Spleen (tissue), 7 donors: Measurements from ENCODE around the gene CCDC107.

Source experiments
- CTCF ChIP-seq, 11 experiments: fragments of 200-600 bp in 7 of 11; fragments of 450-650 bp in 4 of 11; sonication (generic) in 4 of 11; IDR thresholded peaks in 8 of 11; conservative IDR thresholded peaks in 3 of 11; 1 replicate in 7 of 11; 2 replicates in 4 of 11; pipeline versions ENCODE4 v1.4.0 to v1.8.0; 2016 to 2021; ENCODE audit warnings: antibody characterized with exemption in 11 of 11, inconsistent platforms in 4 of 11, mild to moderate bottlenecking in 1 of 11
- POLR2A ChIP-seq, 3 donors: fragments of 450-650 bp; IDR thresholded peaks; one replicate each; pipeline ENCODE4 v1.5.1; 2017; ENCODE audit warnings: antibody characterized with exemption in 3 of 3, mild to moderate bottlenecking in 1 of 3
- POLR2AphosphoS5 ChIP-seq, 3 donors: sonication (generic); formaldehyde crosslinking; IDR thresholded peaks; one replicate each; pipeline ENCODE4 v1.5.1; 2017; ENCODE audit warnings: antibody characterized with exemption in 3 of 3
- donor health status: DM: no; HTN: no; CAD: no; lungs with moderate emphysema.
- donor health status: DM: no; HTN: no; CAD: no.
- donor health status: DM: no; HTN: no; CAD: no.

GRCh38 chr9:35662437-35662836, 4.3 kb downstream of the CCDC107 start:
- TF ChIP-seq CTCF (IDR thresholded peaks at IDR 0.05 in 8 of 11, conservative IDR thresholded peaks at IDR 0.05 in 3 of 11) = no peak
- TF ChIP-seq POLR2A (IDR thresholded peaks at IDR 0.05) = no peak
- TF ChIP-seq POLR2AphosphoS5 (IDR thresholded peaks at IDR 0.05) = no peak
